Activated CD4-positive, alpha-beta T cell treated with anti-CD3 and anti-CD28 coated beads for 24 hours (primary cell): ENCODE measurements around the gene MAPT.
A peak's percentile ranks its signal among the peaks of the same experiment; 100 is the strongest.

Source experiments
- DNase-seq, 2 donors: peaks; one replicate each; pipeline ENCODE4 v3.0.0-alpha.2; 2020; ENCODE audit warnings: low read depth in 2 of 2

MAPT gene

DNA sequence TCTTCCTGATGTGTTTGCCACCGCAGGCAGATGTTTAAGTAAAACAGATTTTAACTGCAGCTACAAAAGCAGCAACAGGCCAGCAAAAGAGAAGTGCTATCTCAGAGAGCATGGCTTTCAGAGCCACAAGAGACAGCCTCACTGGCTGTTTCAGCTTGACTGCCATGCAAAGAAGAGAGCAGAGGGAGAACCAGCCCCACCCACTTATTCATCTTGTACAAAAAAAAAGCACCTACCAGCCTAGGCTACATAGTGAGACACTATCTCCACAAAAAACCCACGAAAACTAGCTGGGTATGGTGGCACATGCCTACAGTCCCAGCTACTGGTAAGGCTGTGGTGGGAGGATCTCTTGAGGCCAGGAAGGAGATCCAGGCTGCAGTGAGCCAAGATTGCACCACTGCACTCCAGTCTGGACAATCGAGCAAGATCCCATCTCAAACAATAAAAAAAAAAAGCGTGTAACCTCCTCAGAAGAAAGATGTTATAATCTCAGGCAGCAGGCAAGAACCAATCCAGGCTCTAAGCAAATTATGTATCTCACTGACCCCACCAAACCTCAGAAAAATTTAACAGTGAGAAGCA, 134.7 kb downstream of the MAPT start:
- DNase-seq = no peak

DNA sequence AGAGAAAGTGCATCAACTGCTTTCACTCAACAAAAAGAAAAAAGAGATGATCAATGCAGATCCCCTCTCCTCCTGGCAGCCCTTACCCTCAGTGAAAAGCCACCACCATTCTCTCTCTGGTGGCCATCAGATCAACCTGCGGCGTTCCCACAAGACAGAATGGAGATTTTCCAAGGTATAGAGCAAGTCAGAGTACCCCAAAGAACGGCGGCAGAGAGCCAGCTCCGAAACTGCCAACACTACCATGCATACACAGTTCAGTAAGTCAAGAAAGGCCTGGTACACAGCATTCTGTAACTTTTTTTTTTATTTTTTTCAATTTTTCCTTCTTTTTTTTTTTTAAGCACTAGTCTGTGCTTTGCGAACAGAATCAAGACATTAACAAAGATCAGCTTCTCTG, 135.3 kb downstream of the MAPT start:
- no peak for DNase-seq

DNA sequence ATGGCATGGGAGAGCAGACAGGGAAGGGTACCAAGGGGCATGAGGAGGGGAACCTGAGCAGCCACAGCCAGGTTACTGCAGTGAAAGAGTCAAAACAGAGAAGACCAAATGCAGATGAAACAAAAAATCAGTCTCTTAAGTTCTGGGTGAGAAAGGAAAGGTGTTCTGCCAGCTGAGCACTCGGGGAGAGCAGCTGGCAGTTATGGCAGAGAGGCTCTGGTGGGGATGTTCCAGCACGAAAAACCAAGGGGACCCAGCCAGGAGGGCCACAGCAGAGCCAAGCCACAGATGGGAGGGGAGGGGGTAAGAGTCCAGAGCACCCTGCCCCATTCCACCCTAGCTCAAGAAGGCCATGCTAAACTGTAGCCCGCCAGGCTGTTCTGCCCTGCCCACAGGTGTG, 136.4 kb downstream of the MAPT start:
- no peak for DNase-seq

DNA sequence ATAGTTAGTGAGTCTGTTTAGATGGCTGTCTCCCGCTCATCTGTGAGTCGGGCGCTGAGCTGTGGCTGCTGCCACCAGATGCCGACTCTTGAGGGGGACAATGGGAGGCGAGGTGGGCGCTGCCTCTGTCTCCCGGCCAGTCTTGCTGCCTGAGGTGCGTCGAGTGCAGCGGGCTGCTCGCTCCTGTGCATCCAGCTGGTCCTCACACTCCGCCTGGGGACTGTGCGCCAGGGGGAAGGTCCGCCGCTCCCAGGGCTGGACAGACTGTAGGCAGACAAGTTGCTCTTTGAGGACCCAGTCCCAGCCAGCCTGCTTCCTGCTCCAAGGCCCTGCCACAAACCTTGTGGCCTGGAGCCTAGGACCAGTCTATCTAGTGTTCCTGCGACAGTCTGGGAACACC, 137.1 kb downstream of the MAPT start:
- DNase-seq = no peak

DNA sequence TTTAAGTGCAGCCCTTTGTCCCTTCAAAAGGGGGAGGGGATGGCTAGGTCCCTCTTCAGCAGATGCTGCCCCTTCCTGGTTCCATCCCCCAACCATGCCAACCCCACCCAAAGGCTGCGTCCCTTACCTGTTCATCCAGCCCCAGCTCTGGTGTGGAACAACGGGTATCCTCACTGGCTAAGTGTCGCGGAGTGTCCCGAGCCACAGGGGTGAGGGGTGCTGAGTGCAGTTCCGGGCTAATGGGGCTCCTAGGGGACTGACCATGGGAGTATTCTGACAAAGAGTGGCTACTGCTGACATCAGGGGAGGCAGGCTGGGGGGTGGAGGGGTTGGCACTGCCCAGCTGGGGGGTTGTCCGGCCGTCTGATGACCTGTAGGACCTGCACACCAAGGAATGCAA, 137.6 kb downstream of the MAPT start:
- DNase-seq = no peak

DNA sequence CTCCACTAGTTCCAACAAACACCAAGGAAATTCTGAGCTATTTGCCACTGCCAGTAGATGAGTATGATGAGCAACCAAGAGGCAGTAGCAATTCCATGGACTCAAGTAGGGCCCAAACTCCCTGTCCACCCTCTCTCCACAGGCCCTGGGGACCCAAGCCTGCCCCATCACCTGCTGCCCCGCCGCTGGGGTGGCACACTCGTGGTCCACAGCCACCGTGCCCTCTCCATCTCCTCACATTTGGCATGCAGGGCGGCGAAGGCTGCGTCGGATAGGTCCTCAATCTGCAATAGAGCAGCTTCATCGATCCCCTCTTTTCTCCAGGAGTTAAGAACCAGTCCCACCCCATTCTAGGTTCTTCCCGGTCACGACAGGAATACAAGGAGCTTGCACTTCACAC, 138.6 kb downstream of the MAPT start:
- no peak for DNase-seq

DNA sequence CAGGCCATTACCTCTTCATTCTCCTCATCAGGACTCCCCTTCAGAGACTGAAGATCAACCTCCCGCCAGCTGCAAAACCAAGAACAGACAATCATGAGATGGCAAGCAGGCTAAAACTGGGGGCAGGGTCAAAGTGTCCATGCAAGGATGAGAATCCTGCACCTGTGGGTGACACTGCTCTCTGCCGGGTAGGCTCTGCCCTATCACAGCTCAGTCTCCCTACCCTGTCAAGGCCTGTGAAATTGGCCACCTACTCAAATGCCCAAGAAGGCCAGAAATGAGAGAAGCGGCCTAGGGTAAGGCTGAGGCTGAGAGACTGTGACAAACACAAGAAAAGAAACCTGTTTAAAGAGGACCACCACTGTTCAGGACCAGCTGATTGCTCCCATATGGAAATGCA, 139.0 kb downstream of the MAPT start:
- DNase-seq = no peak

DNA sequence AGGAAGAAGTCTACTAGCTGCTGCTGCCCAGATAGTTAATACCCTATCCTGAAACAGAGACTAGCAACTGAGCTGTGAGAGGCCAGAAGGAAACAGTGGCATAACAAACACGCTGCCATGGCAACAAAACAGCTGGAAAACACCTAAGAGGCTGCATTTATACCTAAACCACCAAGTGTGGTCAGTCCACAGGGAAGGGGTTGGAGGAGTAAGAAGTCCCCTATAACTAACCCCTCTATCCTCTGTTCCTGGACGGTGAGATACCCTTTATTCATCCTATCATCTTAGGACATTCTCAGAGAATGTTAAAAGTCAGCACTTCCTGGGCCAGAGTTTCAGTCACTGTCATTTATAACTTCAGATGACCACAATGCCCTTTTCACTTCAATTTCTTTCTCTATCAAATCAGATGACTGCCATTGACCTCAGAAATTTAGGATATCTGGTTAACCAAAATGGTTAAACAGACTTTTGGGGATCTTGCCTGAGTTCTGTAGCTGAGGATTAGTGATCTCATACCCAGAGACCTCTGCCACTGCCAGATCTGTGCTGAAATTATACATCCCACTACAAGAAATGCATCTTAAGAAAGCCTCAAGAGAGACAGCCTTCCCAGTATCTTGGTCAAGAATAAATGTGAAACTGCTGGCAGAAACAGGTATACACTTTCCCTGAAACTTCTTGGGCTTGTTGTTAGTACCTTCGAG, 140.9 kb downstream of the MAPT start:
- no peak for DNase-seq

DNA sequence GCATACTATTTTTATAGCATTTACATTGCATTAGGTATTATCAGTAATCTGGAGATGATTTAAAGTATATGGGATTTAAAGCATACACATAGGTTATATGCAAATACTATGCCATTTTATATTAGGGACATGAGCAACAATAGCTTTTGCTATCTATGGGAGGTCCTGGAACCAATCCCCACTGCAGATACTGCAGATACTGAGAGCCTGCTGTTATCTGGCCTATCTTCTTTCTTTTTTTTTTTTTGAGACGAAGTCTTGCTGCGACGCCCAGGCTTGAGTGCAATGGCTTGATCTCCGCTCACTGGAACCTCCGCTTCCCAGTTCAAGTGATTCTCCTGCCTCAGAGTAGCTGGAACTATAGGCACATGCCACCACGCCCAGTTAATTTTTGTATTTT, 142.1 kb downstream of the MAPT start:
- DNase-seq = no peak

DNA sequence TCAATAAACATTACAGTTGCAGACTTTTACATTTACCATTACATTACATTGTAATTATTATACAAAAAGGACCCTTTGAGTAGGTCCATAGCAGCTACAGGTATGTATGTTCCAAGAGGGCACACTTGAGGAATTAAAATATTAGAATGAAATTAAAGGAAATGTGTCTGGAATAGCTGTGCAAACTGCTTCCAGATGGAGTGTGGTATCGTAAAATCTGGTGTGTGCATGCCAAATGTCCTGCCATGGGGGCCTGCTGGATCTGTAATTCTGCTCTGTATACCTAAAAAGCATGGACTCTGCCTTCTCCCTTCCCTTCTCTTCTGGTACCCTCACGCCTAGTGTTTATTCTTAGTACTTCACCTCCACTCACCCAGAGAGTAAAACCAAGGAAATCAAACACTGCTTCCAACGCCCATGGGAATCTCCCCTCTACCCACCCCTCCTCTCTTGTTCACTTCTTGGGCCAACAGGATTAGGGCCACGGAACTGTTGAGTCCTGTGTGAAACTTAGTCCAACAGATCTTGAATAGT, 143.4 kb downstream of the MAPT start:
- DNase-seq = no peak

DNA sequence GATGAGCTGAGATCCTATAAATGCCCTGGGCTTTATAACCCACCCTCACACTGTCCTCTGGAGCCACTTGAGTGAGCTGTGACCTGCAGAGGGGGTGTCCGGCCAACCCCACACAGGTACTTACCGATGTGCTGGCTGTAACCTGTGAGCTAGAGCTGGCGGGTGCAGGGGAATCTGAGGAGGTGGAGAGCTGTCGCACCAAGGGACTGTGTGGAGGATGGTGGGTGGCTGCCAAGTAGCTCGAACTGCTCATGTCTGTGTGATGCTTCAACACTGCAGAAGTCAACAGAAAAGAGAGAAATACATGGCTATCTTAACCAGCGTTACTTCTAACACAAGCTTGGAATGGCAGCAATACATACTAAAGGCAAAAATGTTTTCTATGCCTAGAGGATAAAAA, 144.1 kb downstream of the MAPT start:
- no peak for DNase-seq

DNA sequence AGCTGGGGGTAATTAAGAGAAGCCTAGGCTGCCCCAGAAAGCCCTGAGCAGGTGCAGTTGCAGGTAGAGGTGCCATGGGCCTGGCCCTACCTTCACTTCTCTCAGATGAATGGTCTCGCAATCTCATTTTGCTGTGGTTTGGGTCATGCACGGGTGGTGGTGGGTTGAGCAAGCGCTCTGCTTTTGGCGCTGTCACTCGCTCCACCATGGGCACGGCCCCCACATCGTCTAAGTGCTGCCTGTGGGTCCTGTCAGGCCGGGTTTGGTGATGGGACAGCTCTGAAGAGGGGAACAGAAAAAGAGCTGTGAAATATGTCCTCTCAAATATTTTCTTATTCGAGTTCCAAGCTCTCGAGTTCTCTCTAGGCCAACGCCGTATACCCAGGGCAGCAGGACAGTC, 144.6 kb downstream of the MAPT start:
- no peak for DNase-seq

DNA sequence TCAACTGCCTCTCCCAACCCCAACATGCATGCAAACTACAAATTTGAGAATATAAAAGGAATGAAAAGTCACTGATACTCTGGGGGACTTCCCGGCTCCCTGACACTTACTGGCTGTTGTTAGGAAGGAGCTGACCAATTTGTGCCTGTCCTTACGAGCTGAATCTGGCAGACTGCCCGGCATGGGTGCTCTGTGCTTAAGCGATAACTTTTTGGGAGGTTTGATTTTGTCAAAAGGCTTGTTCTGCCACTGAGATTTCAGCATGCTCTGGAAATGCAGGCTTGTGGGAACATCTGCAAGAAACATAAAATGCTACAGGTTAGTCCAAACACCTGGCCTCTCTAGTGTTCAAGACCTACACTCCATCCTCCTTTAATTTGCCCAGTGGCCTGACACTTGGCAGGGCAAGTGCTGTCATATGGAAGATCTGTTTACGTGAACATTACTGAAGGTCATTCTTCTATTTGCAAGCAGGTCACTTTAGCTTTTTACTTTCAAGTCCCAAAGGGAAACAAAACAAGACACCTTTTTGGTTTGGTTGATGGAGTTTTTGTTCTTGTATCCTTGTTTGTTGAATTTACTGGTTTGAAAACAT, 145.3 kb downstream of the MAPT start:
- no peak for DNase-seq

DNA sequence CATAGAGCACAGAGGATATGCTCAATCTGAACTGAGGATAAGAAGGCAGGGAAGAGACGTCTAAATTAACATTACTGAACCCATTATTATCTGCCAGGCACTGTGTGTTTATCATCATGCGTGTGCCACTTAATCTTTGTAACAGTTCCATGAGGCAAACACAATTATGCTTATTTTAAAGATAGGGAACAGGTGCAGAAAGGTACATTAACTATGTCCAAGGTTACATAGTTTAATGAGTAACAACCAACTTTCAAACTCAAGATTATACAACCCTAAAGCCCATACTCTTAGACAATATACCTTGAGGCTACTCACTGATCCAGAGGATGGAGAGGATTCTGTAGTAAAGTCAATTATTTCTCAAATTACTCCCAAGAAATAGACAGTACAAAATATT, 147.9 kb downstream of the MAPT start:
- DNase-seq = no peak

DNA sequence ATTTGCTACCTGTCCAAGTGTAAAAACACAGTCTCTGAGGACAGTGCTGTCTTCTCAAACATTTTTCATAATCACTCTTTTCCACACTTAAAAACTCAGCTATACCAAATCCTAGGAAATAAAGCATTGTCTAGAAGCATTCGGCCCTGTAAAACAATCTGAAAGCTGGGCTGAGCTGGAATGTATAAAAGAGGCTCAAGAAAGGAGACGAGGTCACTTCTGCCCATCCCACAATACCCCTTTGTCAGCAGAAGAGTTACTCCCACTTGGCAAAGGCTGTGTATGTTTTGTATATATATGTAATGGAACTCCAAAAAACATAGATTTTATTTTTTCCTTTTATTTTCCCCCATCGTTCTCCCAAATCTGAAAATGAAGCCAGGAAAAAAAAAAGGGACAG, 148.6 kb downstream of the MAPT start:
- DNase-seq = no peak

DNA sequence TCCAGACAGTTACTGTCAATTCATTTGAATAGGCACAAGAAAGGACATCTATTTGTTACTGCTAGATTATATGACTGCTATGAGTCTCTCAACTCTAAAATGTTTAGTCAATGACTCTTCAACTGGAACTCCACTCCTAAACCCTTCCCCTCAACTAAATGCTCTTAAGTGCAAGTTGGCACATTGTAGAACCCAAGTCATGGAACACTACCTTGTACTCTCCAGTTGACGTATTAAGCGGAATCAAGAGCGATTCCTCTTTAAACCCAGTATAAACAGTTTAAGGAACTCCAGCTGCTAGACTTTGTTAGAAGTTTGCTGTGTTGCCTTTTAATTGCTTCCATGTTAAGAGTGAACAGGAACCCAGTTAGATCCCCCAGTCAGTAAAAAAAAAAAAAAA, 149.3 kb downstream of the MAPT start:
- DNase-seq = no peak

DNA sequence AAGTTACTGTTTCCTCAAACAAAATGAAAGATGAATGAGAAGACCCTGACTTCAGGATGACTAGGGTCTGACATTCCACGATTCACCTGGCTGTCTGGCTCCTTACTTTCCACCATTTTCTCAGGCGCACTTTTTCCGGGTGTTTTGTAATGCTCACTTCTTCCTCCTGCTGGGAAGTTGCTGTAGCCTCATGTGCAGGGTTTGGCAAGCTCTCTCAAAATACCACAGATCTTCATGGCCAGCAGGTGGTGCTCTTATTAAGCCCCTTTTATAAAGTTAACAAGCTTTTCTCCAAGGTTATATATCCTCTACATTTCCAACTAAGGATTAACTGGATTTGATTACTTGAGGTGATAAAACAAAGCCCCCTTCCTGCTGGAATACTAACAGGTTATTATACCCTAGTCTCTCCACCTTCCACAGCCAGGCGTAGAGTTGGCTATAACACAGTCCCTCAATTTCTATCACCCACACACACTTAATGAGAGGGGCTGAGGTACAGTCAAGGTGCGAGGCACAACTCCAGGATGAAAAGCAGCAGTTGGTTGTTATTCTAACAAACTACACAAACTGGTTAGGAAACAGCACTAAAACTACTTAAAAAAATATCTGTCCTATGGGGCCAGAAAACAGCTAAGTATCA, 150.1 kb downstream of the MAPT start:
- peak; percentile 34 to 35 for DNase-seq

DNA sequence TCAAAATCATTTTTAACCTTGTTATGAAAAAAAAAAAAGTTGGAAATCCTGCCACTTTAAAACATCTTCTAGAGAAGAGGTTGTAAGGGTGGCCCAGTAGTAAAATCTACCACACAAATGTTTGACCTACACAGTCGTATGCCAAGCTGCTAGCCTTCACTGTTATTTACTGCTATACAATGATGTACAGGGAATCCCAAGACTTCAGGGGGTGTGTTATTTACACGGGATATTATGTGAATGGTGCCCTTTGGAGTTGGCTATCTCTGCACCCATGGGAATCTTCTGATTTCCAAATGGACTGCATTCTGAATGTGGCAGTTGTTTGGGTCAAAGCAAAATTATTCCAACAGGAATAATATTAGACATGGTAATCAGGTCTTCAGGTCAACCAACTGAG, 150.6 kb downstream of the MAPT start:
- DNase-seq = no peak

DNA sequence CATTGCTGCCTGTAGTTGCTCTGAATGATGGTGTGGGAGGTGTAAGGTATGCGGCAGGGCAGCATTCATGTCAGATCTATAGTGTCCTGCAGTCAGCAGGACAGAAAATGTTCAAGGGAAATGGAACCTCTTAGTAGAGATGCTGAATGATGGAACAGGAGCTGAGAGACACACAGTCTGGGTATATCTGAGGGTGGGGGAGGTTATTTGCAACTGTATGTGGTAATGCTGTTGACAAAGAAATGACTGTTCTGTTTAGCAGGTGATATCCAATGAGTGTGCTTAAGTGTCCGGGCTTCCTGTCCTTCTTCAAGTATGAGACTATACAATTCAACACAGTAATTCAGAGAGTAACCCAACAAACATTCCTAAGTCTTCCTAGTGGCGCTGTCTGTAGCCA, 151.3 kb downstream of the MAPT start:
- no peak for DNase-seq

DNA sequence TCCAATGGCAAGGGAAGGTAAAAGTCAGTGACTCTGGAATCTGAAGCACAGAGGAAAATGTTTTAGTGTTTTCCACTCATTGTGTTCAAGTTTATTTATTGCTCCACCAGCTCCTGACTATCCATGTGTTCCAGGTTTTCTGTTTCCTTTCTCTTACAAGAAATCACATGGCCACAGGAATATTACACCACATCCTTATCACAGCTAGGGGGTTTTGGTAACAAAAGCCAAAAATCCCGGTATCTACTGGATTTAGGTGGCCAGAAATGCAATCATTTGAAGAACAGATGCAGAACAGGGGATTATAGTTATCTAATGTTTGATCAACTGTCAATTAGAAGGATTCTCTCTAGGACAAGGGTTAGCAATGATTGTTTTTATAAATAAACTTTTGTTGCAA, 152.6 kb downstream of the MAPT start:
- no peak for DNase-seq

DNA sequence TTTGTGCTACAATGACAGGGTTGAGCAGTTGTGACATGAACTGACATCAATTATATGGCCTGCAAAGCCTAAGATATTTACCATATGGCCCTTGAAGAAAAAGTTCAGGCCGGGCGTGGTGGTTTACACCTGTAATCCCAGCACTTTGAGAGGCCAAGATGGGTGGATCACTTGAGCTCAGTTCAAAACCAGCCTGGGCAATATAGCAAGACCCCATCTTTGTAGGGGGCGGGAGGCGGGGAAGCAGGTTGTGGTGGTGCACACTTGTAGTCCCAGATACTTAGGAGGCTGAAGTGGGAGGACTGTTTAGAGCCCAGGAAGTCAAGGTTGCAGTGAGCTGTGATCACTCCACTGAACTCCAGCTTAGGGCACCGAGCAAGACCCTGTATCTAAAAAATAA, 153.0 kb downstream of the MAPT start:
- no peak for DNase-seq

DNA sequence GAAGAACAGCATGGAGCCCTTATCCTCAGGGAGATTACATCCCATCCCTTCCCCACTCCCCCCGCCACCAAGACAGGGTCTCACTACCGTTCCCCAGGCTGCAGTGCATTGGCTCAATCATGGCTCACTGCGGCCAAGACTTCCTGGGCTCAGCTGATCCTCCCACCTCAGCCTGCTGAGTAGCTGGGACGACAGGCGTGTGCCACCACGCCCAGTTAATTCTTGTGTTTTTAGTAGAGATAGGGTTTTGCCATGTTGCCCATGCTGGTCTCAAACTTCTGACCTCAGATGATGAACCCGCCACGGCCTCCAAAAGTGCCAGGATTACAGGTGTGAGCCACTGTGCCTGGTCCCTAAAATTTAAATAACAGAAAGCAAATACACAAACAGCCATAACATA, 153.5 kb downstream of the MAPT start:
- no peak for DNase-seq

DNA sequence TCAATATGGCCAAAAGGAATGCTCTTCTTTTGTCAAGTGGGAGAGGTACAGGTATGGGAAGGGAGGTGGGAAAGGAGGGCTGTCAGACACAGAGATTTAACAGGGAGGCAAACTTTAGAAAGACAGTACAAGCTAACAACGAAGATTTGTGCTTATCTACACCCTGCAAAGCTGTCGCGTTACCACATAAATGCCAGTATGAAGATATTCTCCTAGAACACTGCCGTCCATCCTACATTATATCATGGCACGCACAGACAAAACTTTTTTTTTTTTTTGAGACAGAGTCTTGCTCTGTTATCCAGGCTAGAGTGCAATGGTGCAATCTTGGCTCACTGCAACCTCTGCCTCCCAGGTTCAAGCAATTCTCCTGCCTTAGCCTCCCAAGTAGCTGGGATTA, 155.3 kb downstream of the MAPT start:
- DNase-seq = no peak
